Ishikawa (cell line): ENCODE data around the gene TMEM223.

Experiments used
- CEBPB ChIP-seq: IDR thresholded peaks from 2 replicates; pipeline ENCODE4 v1.6.1; 2012
- CREB1 ChIP-seq: IDR thresholded peaks from 2 replicates; pipeline ENCODE4 v1.6.1; 2012; ENCODE audit warnings: low read depth
- EGR1 ChIP-seq: IDR thresholded peaks from 2 replicates; pipeline ENCODE4 v1.6.1; 2012
- EP300 ChIP-seq: IDR thresholded peaks from 2 replicates; pipeline ENCODE4 v1.6.1; 2012; ENCODE audit warnings: borderline replicate concordance
- FOXM1 ChIP-seq: IDR thresholded peaks from 2 replicates; pipeline ENCODE4 v1.6.1; 2012; ENCODE audit warnings: low read depth, borderline replicate concordance
- NFIC ChIP-seq: IDR thresholded peaks from 2 replicates; pipeline ENCODE4 v1.6.1; 2012
- RAD21 ChIP-seq: IDR thresholded peaks from 2 replicates; pipeline ENCODE4 v1.6.1; 2012; ENCODE audit warnings: low read depth
- TAF1 ChIP-seq: IDR thresholded peaks from 2 replicates; pipeline ENCODE4 v1.6.1; 2012; ENCODE audit warnings: low read depth, mild to moderate bottlenecking
- TCF12 ChIP-seq: IDR thresholded peaks from 2 replicates; pipeline ENCODE4 v1.6.1; 2012; ENCODE audit warnings: low read depth
- TEAD4 ChIP-seq: IDR thresholded peaks from 2 replicates; pipeline ENCODE4 v1.6.1; 2012
- YY1 ChIP-seq: IDR thresholded peaks from 2 replicates; pipeline ENCODE4 v1.6.1; 2012; ENCODE audit warnings: low read depth
- ZBTB7A ChIP-seq: IDR thresholded peaks from 2 replicates; pipeline ENCODE4 v1.6.1; 2012; ENCODE audit warnings: low read depth
- TF ChIP-seq, protein P1 (sequence below): IDR thresholded peaks from 2 replicates; pipeline ENCODE4 v1.6.1; 2012
- TF ChIP-seq, protein P2 (sequence below): IDR thresholded peaks from 2 replicates; pipeline ENCODE4 v1.6.1; 2012; ENCODE audit warnings: low read depth, mild to moderate bottlenecking
- TF ChIP-seq, protein P3 (sequence below): IDR thresholded peaks from 2 replicates; pipeline ENCODE4 v1.6.1; 2012

TMEM223 gene

DNA sequence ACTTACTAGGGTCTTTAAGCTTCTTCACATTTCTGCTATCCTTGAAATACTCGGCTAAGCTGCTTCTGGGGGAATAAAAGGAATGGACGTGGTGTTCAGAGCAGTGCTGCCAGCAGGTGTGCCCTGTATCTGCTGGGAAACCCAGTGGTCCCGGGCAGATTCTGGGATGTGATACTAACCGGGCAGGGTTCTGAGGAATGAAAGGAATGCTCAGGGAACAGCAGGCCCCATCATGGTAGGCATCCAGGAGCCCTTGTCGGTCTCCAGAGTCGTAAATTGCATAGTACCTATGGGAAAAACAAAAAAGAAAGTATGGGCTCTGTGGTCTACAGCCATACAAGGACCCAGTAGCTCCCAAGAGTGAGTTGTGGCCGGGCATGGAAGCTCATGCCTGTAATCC lies 4.5 kb upstream of the TMEM223 start:
- TF ChIP-seq ZBTB7A (no peak), TEAD4 (no peak), RAD21 (no peak), FOXM1 (no peak), EP300 (no peak), NFIC (no peak), EGR1 (no peak)
- TF ChIP-seq, protein P1, sequence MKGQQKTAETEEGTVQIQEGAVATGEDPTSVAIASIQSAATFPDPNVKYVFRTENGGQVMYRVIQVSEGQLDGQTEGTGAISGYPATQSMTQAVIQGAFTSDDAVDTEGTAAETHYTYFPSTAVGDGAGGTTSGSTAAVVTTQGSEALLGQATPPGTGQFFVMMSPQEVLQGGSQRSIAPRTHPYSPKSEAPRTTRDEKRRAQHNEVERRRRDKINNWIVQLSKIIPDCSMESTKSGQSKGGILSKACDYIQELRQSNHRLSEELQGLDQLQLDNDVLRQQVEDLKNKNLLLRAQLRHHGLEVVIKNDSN, result no peak

GRCh38 chr11:62794201-62794775 lies 2.5 kb upstream of the TMEM223 start:
- TF ChIP-seq TAF1, result no peak
- no peak for TF ChIP-seq RAD21
- TF ChIP-seq TEAD4, result no peak
- no peak for TF ChIP-seq CREB1
- no peak for TF ChIP-seq FOXM1

DNA sequence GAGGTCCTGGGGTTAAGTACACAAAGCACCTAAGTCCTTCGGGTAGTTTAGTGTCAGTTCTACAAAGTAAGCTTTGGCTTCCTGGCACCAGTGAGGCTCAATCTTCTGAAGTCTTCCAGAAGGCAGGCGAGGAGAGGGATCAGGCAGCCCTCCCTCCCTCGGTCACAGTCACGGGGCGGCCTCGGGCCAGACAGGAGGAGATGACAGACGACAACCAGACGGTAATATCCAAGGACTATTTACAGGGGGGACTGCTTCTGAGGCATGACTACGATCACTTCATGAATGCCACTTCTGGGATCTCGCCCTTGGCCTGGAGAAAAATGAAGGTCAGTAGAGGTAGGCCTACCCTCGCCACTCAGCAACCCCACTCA lies 383 bp upstream of the TMEM223 start:
- TF ChIP-seq YY1 (no peak), ZBTB7A (no peak), CEBPB (no peak), CREB1 (no peak), TCF12 (no peak), RAD21 (no peak), NFIC (no peak), EP300 (no peak), FOXM1 (no peak), EGR1 (no peak), TAF1 (no peak), TEAD4 (no peak)
- TF ChIP-seq, protein P2, sequence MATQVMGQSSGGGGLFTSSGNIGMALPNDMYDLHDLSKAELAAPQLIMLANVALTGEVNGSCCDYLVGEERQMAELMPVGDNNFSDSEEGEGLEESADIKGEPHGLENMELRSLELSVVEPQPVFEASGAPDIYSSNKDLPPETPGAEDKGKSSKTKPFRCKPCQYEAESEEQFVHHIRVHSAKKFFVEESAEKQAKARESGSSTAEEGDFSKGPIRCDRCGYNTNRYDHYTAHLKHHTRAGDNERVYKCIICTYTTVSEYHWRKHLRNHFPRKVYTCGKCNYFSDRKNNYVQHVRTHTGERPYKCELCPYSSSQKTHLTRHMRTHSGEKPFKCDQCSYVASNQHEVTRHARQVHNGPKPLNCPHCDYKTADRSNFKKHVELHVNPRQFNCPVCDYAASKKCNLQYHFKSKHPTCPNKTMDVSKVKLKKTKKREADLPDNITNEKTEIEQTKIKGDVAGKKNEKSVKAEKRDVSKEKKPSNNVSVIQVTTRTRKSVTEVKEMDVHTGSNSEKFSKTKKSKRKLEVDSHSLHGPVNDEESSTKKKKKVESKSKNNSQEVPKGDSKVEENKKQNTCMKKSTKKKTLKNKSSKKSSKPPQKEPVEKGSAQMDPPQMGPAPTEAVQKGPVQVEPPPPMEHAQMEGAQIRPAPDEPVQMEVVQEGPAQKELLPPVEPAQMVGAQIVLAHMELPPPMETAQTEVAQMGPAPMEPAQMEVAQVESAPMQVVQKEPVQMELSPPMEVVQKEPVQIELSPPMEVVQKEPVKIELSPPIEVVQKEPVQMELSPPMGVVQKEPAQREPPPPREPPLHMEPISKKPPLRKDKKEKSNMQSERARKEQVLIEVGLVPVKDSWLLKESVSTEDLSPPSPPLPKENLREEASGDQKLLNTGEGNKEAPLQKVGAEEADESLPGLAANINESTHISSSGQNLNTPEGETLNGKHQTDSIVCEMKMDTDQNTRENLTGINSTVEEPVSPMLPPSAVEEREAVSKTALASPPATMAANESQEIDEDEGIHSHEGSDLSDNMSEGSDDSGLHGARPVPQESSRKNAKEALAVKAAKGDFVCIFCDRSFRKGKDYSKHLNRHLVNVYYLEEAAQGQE, result no peak
- TF ChIP-seq, protein P1, result no peak
- TF ChIP-seq, protein P3, sequence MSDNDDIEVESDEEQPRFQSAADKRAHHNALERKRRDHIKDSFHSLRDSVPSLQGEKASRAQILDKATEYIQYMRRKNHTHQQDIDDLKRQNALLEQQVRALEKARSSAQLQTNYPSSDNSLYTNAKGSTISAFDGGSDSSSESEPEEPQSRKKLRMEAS, result no peak

DNA sequence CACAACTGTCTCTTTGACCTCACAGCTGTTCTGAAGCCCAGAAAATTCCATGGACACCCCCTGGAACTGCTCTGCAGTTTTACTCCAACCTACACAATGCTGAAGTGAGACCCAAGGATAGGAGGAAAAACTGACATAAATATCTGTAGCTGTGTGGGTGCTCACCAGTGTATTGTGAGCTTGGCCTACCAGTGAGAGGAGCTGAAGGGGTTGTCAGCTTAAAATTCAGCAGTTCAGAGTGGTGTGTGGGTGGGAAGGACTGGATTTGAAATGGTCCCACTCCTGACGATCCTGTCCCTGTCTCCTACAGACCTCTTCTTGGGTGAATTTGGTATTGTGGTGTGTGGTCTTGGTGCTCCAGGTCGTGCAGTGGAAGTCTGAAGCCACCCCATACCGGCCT lies 2.2 kb downstream of the TMEM223 start:
- TF ChIP-seq ZBTB7A, result no peak
- no peak for TF ChIP-seq EP300
- TF ChIP-seq, protein P2, result no peak
- TF ChIP-seq YY1, result no peak
- no peak for TF ChIP-seq FOXM1
- TF ChIP-seq, protein P3, result no peak
- no peak for TF ChIP-seq NFIC

DNA sequence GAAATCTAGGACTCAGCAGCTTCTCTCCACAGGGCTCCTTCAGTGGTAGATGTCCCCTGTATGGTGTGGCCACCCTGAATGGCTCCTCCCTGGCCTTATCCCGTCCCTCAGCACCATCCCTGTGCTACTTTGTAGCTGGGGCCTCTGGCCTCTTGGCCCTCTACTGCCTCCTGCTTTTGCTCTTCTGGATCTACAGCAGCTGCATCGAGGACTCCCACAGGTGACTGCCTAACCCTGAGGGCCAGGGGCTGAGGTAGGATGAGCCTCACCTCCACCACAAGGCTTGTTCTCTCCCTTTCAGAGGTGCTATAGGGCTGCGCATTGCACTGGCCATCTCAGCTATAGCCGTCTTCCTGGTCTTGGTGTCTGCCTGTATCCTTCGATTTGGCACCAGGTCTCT lies 2.8 kb downstream of the TMEM223 start:
- TF ChIP-seq FOXM1, result no peak
- TF ChIP-seq, protein P3, result no peak
- no peak for TF ChIP-seq TAF1

DNA sequence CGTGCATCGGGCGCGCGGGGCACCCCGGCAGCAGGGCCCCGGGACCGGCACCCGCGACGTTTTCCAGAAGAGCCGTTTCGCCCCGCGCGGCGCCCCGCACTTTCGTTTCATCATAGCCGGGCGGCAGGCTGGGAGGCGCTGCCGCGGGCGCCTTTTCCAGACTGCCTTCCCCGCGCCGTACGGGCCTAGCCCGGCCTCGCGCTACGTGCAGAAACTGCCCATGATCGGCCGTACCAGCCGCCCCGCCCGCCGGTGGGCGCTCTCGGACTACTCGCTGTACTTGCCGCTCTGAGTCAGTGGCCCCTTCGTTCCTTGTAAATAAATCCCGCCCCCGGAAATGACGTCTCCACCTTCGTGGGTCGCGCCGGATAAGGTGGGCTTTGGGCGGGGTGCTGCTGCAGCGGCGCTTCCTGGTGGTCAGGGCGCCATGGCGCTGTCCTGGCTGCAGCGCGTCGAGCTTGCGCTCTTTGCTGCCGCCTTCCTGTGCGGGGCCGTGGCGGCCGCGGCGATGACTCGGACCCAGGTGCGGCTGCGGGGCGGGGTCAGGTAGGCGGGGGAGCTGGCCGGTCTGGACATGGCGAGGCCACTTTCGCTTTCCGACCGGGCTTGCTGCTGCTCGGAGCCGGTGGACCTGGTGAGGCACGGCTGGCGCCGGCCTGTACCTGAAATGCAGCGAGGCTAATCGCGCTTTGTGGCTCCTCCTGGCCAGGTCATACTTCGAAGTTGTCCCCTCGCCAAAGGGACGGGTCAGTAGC lies 4.6 kb downstream of the TMEM223 start, which contains the start of gene TMEM179B:
TMEM179B (plus strand) TSS at position 398 of the 755 bp plus-strand sequence; CDS start at position 428, 30 bp downstream.
- TF ChIP-seq TCF12 (peak; percentile 57; the same call in 1 of the 2 replicates), YY1 (peak; percentile 93), CEBPB (no peak), CREB1 (peak; percentile 82), EGR1 (peak; percentile 58), RAD21 (peak; percentile 34; the same call in 1 of the 2 replicates), TAF1 (peak; percentile 90), TEAD4 (peak; percentile 15; the same call in 1 of the 2 replicates), NFIC (no peak; the same call in 1 of the 2 replicates), FOXM1 (no peak), ZBTB7A (no peak), EP300 (no peak)
- TF ChIP-seq, protein P2, result 0 out of 2 replicates have a peak, but pooled peaks have one; percentile 22
- TF ChIP-seq, protein P1, result no peak; the same call in none of the 2 replicates
- TF ChIP-seq, protein P3, result peak; percentile 84
